GM21447 (cell line): ENCODE data around the gene CTIF.
"Not testable (repeated sequence)": the region's sequence is repeated elsewhere in the genome, so short reads cannot be mapped to it uniquely, and the experiment has no call there.

Experiments
- ATAC-seq: cut with Tn5 transposase; IDR thresholded peaks from one replicate; pipeline ENCODE4 v1.9.1; 2021; ENCODE audit not compliant: unreplicated experiment

CTIF gene

DNA sequence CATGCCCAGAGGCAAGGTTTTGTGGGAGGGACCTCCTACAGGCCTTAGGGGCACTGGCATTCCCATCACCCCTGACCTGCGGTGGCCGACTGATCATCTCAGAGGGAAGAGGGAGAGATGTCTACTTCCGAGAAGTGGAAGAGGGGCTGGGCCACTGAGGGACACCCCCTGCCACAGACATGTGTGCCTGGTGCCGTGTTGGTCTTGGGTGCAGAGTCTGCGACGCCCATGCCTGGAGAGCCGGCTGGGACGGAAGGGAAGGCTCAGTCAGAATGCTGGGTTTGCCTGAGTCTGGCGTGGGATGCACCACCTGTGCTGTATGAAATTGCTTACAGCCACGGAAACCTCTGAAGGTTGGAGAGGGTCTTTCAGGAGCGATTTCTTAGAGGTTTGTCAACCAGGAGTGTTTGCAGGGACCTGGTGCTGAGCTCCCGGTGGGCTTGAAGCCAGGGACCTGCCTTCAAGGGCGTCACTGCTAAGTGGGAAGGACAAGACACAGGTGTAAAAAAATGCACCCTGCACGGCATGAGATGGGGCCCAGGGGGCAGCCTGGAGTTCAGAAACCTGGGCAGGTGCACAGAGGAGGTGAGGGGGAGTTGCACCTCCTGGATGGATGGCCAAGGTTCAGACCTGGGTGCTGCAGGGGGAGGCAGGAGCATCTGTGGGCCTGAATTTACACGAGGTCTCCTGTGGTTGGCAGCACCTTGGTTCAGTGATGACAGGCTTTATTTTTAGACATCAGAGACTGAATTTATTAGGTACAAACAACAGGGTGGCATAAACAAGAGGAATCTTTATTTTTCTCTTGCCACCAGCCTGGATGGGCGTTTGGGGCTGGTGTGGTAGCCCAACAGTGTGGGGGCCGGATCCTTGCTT, 100.3 kb downstream of the CTIF start:
- ATAC-seq: no peak

- ATAC-seq: no peak
Measured at GRCh38 chr18:48639772-48640432, 101.1 kb downstream of the CTIF start.

DNA sequence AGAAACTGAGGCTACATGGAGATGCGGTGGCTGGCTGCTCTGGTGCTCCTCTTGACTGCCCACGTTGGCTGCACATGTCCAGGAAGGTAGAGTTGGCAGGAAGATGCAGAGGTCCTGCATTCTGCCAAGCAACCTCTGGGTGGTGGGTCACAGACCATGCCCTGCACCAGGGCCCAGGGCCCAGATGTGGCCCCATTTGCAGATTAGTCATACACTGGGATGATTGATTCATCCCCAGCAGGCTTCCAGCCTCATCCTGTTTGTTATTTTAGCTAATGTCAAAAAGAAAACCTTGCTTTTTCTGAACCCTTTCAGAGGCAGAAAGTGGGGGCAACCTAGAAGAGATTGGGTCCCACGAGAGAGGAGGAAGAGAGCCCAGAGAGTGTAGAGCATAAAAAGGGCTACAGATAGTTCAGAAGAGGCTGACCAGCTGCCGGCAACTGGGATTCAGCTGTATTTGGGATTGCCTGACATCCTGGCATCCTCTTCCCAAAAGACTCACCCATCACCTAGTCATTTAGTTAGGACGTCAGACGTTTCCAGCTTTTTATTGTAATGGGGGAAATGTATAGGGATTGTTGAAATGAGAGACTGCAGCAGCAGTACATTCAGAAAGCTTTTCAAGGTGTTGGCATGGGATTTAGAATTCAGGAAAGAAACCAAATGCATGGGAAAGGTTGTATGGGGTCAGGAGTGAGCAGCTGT, 101.9 kb downstream of the CTIF start:
- ATAC-seq: no peak

DNA sequence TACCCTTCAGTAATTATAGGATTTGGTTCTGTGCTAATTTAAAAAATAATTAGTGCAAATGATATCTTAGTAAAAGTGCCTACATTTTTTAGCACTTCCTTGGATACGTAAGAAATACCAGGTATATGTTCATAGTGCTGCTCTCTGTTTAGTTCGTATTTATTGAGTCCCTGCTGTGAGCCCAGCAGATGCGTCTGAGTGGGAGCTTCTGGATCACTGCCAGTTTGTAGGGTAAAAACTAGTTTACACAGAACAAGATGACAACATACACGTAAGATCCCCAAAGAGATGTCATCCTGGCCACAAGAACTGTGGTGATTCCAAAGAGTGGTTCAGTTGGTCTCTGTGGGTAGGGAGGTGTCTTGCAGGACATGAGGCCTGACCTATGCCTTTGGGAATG, 103.2 kb downstream of the CTIF start:
- no peak for ATAC-seq

DNA sequence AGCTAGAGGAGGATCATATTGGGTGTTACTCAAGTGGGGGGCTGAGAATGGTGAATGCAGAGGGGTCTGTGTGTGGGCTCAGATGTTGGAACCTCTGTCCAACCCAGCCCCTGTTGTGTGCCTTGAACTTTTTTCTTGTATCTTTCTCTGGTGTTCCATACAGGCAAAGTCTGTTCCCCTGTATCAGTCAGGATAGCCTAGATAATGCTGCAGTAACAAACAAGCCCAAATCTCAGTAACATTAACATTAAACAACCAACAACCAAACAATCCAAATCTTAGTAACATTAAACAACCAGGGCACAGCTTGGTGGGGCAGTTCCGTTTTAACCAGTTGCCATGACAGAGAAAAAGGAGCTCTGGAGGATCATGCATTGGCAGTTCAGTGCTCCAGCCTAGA, 103.7 kb downstream of the CTIF start:
- no peak for ATAC-seq

- no peak for ATAC-seq
Measured at GRCh38 chr18:48643262-48643661, 104.4 kb downstream of the CTIF start.

- ATAC-seq: no peak
Measured at GRCh38 chr18:48644029-48644428, 105.2 kb downstream of the CTIF start.

- ATAC-seq: no peak
Measured at GRCh38 chr18:48645427-48646002, 106.7 kb downstream of the CTIF start.

DNA sequence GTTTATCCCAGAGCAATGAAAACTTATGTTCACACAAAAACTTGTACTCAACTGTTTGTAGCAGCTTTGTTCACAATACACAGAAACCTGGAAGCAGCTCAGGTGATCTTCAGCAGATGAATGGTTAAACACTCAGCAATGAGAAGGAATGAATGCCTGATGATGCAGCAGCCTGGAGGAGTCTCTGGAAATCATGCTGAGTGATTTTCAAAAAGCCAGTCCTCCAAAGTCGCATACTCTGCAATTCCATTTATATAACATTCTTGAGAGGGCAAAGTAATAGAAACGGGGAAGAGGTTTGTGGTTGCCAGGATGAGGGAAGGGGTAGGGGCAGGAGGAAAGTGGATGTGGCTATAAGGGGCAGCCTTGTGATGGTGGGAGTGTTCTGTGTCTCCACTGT, 108.1 kb downstream of the CTIF start:
- no peak for ATAC-seq

DNA sequence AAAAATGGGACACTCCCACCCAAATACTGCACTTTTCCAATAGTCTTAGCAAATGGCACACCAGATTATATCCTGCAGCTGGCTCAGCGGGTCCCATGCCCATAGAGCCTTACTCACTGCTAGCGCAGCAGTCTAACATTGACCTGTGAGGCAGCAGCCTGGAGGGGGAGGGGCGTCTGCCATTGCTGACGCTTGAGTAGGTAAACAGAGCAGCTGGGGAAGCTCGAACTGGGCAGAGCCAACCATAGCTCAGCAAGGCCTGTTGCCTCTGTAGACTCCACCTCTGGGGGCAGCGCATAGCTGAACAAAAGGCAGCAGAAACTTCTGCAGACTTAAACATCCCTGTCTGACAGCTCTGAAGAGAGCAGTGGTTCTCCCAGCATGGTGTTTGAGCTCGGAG, 110.4 kb downstream of the CTIF start:
- no peak for ATAC-seq

- ATAC-seq: not testable (repeated sequence)
Measured at GRCh38 chr18:48654591-48654990, 115.8 kb downstream of the CTIF start.

- no peak for ATAC-seq
Measured at GRCh38 chr18:48655508-48655907, 116.7 kb downstream of the CTIF start.

DNA sequence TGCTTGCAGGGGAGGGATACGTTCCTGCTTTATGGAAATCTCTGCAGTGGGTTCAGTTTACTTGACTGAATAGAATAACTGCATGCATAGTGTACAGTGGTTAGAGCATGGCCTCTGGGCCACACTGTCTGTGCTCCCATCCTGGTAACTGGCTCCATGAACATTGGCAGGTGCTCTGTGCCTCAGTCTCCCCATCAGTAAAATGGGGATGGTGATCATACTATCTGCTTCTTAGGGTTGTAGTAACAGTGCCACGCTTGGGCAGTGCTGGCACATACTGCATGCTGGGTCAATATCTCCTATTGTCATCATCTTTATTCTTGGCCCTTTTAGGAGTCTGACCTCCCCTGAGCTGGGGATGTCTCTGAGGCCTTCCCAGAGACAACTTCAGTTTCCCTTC, 117.3 kb downstream of the CTIF start:
- ATAC-seq: no peak

DNA sequence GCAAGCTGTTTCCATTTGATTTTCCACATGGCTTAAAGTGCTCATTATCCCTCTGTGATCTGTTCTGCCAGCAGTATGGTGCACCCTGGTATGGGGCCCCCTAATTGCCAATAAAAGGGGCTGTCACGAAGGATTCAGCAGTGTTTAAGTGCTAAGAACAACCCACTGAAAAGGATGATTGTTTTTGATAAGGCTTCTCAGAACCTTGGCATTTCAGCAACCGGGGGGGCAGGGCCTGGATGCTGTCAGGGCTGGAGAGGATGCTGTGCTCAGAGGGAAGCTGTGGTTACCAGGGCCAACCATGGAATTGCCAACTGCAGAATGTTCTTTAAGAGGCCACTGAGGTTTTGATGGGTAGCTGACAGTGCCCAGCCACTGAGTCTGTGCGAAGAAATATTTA, 117.8 kb downstream of the CTIF start:
- ATAC-seq: no peak

- no peak for ATAC-seq
Measured at GRCh38 chr18:48657447-48658120, 118.8 kb downstream of the CTIF start.

DNA sequence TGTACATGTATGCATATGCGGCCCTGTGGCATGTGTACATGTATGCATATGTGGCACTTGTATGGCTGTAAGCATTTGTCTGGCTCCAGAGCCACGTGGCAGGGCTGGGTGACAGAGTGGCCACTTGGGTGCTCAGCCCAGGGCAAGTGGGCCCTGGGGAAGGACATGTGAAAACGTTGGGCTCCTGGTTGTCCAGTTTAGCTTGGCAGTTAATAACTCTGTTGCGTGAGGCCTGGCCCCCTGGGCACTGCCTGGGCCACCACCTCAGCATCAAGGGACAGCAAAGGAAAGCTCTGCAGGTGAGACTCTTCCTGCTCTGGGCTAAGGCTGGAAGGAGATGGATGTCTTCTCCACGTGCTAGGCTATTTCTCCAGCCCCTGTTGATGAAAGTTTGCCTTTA, 119.9 kb downstream of the CTIF start:
- ATAC-seq: no peak

GRCh38 chr18:48659188-48660009, 120.6 kb downstream of the CTIF start:
- ATAC-seq: no peak

GRCh38 chr18:48660346-48661228, 121.8 kb downstream of the CTIF start:
- ATAC-seq: no peak

- ATAC-seq: no peak
Measured at GRCh38 chr18:48661421-48661820, 122.6 kb downstream of the CTIF start.
